ENCODE results near the gene DTD1. TPM values are rescaled to one million over a fixed set of nuclear protein-coding genes. Genes with fewer than 3 reads are reported as not detected.

DTD1 gene
- total and polyA plus RNA-seq, 9 donors: 11.9 to 22.9 (median 17.6) TPM

- Histone ChIP-seq H3K4me3 (ENCODE audit: low read length) (no peak overlapping the region), H3K27me3 (ENCODE audit: control insufficient read depth, insufficient read depth, low read length) (no peaks in the 10 kb centered on the region), H3K36me3 (ENCODE audit: control insufficient read depth, insufficient read depth, low read length) (no peaks in the 10 kb centered on the region), H3K4me1 (ENCODE audit: control insufficient read depth, insufficient read depth, low read length) (no peaks in the 10 kb centered on the region), H3K9me3 (replicated peaks; ENCODE audit: control insufficient read depth, low read depth, low read length) (peaks cover 2% of the 10 kb centered on the region), H3K27ac (ENCODE audit: low read length) (no peak overlapping the region)
- DNase-seq: no peak
- WGBS (ENCODE audit: insufficient coverage): 78% methylated on average over 1 of the region's 2 CpGs
Measured at GRCh38 chr20:18801516-18801915, 213.7 kb downstream of the DTD1 start.

- no peak overlapping the region for H3K4me3 ChIP-seq (ENCODE audit: low read length)
- no peaks in the 10 kb centered on the region for H3K4me1 ChIP-seq (ENCODE audit: control insufficient read depth, insufficient read depth, low read length)
- WGBS (ENCODE audit: insufficient coverage): 46% methylated on average over 5 of the region's 7 CpGs
- H3K36me3 ChIP-seq (ENCODE audit: control insufficient read depth, insufficient read depth, low read length): no peaks in the 10 kb centered on the region
- H3K27me3 ChIP-seq (ENCODE audit: control insufficient read depth, insufficient read depth, low read length): no peaks in the 10 kb centered on the region
- H3K27ac ChIP-seq (ENCODE audit: low read length): no peak overlapping the region
- DNase-seq: no peak
- H3K9me3 ChIP-seq (replicated peaks; ENCODE audit: control insufficient read depth, low read depth, low read length): no peaks in the 10 kb centered on the region
Measured at GRCh38 chr20:18802012-18802634, 214.3 kb downstream of the DTD1 start.

- no CpG with 5 or more reads among the region's 4 CpGs for WGBS (ENCODE audit: insufficient coverage)
- no peak for DNase-seq
Measured at GRCh38 chr20:18805881-18806280, 218.0 kb downstream of the DTD1 start.

GRCh38 chr20:18808712-18809111 is 220.9 kb downstream of the DTD1 start:
- no peak overlapping the region for H3K4me3 ChIP-seq (ENCODE audit: low read length)
- no peak for DNase-seq
- WGBS (ENCODE audit: insufficient coverage): 56% methylated on average over 1 of the region's 3 CpGs
- no peaks in the 10 kb centered on the region for H3K36me3 ChIP-seq (ENCODE audit: control insufficient read depth, insufficient read depth, low read length)
- H3K27ac ChIP-seq (ENCODE audit: low read length): no peak overlapping the region
- H3K9me3 ChIP-seq (replicated peaks; ENCODE audit: control insufficient read depth, low read depth, low read length): no peaks in the 10 kb centered on the region
- H3K27me3 ChIP-seq (ENCODE audit: control insufficient read depth, insufficient read depth, low read length): peaks cover 3% of the 10 kb centered on the region
- no peaks in the 10 kb centered on the region for H3K4me1 ChIP-seq (ENCODE audit: control insufficient read depth, insufficient read depth, low read length)

More at GRCh38 chr20:18805881-18806280, 218.0 kb downstream of the DTD1 start:
- Histone ChIP-seq H3K36me3 (ENCODE audit: control insufficient read depth, insufficient read depth, low read length) (no peaks in the 10 kb centered on the region), H3K4me1 (ENCODE audit: control insufficient read depth, insufficient read depth, low read length) (no peaks in the 10 kb centered on the region), H3K27ac (ENCODE audit: low read length) (no peak overlapping the region), H3K27me3 (ENCODE audit: control insufficient read depth, insufficient read depth, low read length) (peaks cover 3% of the 10 kb centered on the region), H3K4me3 (ENCODE audit: low read length) (no peak overlapping the region), H3K9me3 (replicated peaks; ENCODE audit: control insufficient read depth, low read depth, low read length) (no peaks in the 10 kb centered on the region)

- H3K4me3 ChIP-seq (ENCODE audit: low read length): no peak overlapping the region
- H3K9me3 ChIP-seq (replicated peaks; ENCODE audit: control insufficient read depth, low read depth, low read length): no peaks in the 10 kb centered on the region
- H3K27me3 ChIP-seq (ENCODE audit: control insufficient read depth, insufficient read depth, low read length): peaks cover 3% of the 10 kb centered on the region
- 67% methylated on average over 4 of the region's 6 CpGs for WGBS (ENCODE audit: insufficient coverage)
- H3K36me3 ChIP-seq (ENCODE audit: control insufficient read depth, insufficient read depth, low read length): no peaks in the 10 kb centered on the region
- no peaks in the 10 kb centered on the region for H3K4me1 ChIP-seq (ENCODE audit: control insufficient read depth, insufficient read depth, low read length)
- DNase-seq: no peak
- H3K27ac ChIP-seq (ENCODE audit: low read length): no peak overlapping the region
Measured at GRCh38 chr20:18811186-18811585, 223.3 kb downstream of the DTD1 start.

- Histone ChIP-seq H3K4me3 (ENCODE audit: low read length) (no peak overlapping the region), H3K4me1 (ENCODE audit: control insufficient read depth, insufficient read depth, low read length) (no peaks in the 10 kb centered on the region), H3K27ac (ENCODE audit: low read length) (no peak overlapping the region), H3K36me3 (ENCODE audit: control insufficient read depth, insufficient read depth, low read length) (no peaks in the 10 kb centered on the region), H3K9me3 (replicated peaks; ENCODE audit: control insufficient read depth, low read depth, low read length) (no peaks in the 10 kb centered on the region), H3K27me3 (ENCODE audit: control insufficient read depth, insufficient read depth, low read length) (peaks cover 3% of the 10 kb centered on the region)
- WGBS (ENCODE audit: insufficient coverage): 100% methylated on average over 3 of the region's 3 CpGs
- no peak for DNase-seq
Measured at GRCh38 chr20:18811904-18812303, 224.1 kb downstream of the DTD1 start.

- Histone ChIP-seq H3K27ac (ENCODE audit: low read length) (no peak within 1 kb of the TSS), H3K4me3 (ENCODE audit: low read length) (no peak within 1 kb of the TSS), H3K9me3 (replicated peaks; ENCODE audit: control insufficient read depth, low read depth, low read length) (no peaks in the 10 kb centered on the region), H3K36me3 (ENCODE audit: control insufficient read depth, insufficient read depth, low read length) (no peaks in the 10 kb centered on the region), H3K27me3 (ENCODE audit: control insufficient read depth, insufficient read depth, low read length) (peaks cover under 1% of the 10 kb centered on the region), H3K4me1 (ENCODE audit: control insufficient read depth, insufficient read depth, low read length) (no peaks in the 10 kb centered on the region)
- WGBS (ENCODE audit: insufficient coverage): 40% methylated on average over 1 of the region's 3 CpGs
- no peak for DNase-seq
Measured at GRCh38 chr20:18813483-18813882, 225.6 kb downstream of the DTD1 start, which contains the start of gene SCP2D1. TSS of gene SCP2D1 (plus strand) at chr20:18813783. CDS start at chr20:18813816, 33 bp downstream.

GRCh38 chr20:18815194-18815942 is 227.5 kb downstream of the DTD1 start:
- H3K4me1 ChIP-seq (ENCODE audit: control insufficient read depth, insufficient read depth, low read length): no peaks in the 10 kb centered on the region
- 87% methylated on average over 4 of the region's 6 CpGs for WGBS (ENCODE audit: insufficient coverage)
- no peak overlapping the region for H3K27ac ChIP-seq (ENCODE audit: low read length)
- no peaks in the 10 kb centered on the region for H3K36me3 ChIP-seq (ENCODE audit: control insufficient read depth, insufficient read depth, low read length)
- no peak for DNase-seq
- H3K4me3 ChIP-seq (ENCODE audit: low read length): no peak overlapping the region
- H3K9me3 ChIP-seq (replicated peaks; ENCODE audit: control insufficient read depth, low read depth, low read length): peaks cover 4% of the 10 kb centered on the region
- H3K27me3 ChIP-seq (ENCODE audit: control insufficient read depth, insufficient read depth, low read length): no peaks in the 10 kb centered on the region

Other genes with a start within 250 kb of the DTD1 start
- 1.5 TPM for gene DZANK1, start 121.0 kb upstream of the DTD1 start, total RNA-seq
- 1 to 10 TPM; 1.7 to 3.9 (median 2.0) TPM for gene DZANK1, start 121.0 kb upstream of the DTD1 start, polyA plus RNA-seq (ENCODE audit: insufficient read depth in 1 of 8, insufficient read length in 8 of 8, low replicate concordance in 1 of 8)
- gene POLR3F, start 120.7 kb upstream of the DTD1 start, total RNA-seq: 10.5 TPM
- 10 to 100 TPM in 7 of 8 donors, 1 to 10 TPM in 1; 9.8 to 15.4 (median 12.4) TPM for gene POLR3F, start 120.7 kb upstream of the DTD1 start, polyA plus RNA-seq (ENCODE audit: insufficient read depth in 1 of 8, insufficient read length in 8 of 8, low replicate concordance in 1 of 8)
- 13.3 TPM for gene RBBP9, start 90.8 kb upstream of the DTD1 start, total RNA-seq
- 10 to 100 TPM in 7 of 8 donors, 1 to 10 TPM in 1; 9.8 to 13.4 (median 10.6) TPM for gene RBBP9, start 90.8 kb upstream of the DTD1 start, polyA plus RNA-seq (ENCODE audit: insufficient read depth in 1 of 8, insufficient read length in 8 of 8, low replicate concordance in 1 of 8)
- gene SEC23B, start 80.1 kb upstream of the DTD1 start, total RNA-seq: 20.6 TPM
- 10 to 100 TPM; 17.1 to 27.0 (median 18.7) TPM for gene SEC23B, start 80.1 kb upstream of the DTD1 start, polyA plus RNA-seq (ENCODE audit: insufficient read depth in 1 of 8, insufficient read length in 8 of 8, low replicate concordance in 1 of 8)
- 138 TPM for gene SMIM26, start 20.6 kb upstream of the DTD1 start, total RNA-seq
- gene SMIM26, start 20.6 kb upstream of the DTD1 start, polyA plus RNA-seq (ENCODE audit: insufficient read depth in 1 of 8, insufficient read length in 8 of 8, low replicate concordance in 1 of 8): 10 to 100 TPM; 75.9 to 96.2 (median 89.9) TPM
- not detected for gene SCP2D1, start 225.7 kb downstream of the DTD1 start, total RNA-seq
- gene SCP2D1, start 225.7 kb downstream of the DTD1 start, polyA plus RNA-seq (ENCODE audit: insufficient read depth in 1 of 8, insufficient read length in 8 of 8, low replicate concordance in 1 of 8): not detected

Data from muscle of leg (tissue), 11 donors.